CD4-positive, CD25-positive, alpha-beta regulatory T cell (primary cell): ENCODE data around the gene NAT10. TPM values are rescaled to one million over a fixed set of nuclear protein-coding genes. Genes with fewer than 3 reads are reported as not detected.
A peak's percentile ranks its signal among the peaks of the same experiment; 100 is the strongest.
"Not testable (repeated sequence)": the region's sequence is repeated elsewhere in the genome, so short reads cannot be mapped to it uniquely, and the experiment has no call there.

Experiments used
- ATAC-seq, 2 donors: fragments of 150-1000 bp; cut with Tn5 transposase; one replicate each; pipeline ENCODE4 v1.10.0; 2021; ENCODE audit warnings: low read depth in 2 of 2, moderate number of reproducible peaks in 2 of 2, moderate library complexity in 1 of 2
- DNase-seq, 3 donors: peaks; one replicate each; pipeline versions ENCODE4 v3.0.0 to v3.0.0-alpha.2; 2012 to 2022; ENCODE audit warnings: mixed read lengths in 1 of 3
- H3K27ac ChIP-seq: one replicate; pipeline ENCODE4 v1.7.0; 2013; ENCODE audit warnings: mild to moderate bottlenecking, low read length; ENCODE audit not compliant: insufficient read depth, poor library complexity, severe bottlenecking
- H3K27me3 ChIP-seq: one replicate; pipeline ENCODE4 v1.7.0; 2013; ENCODE audit warnings: low read length; ENCODE audit not compliant: control insufficient read depth, insufficient read depth
- H3K36me3 ChIP-seq: one replicate; pipeline ENCODE4 v1.7.0; 2013; ENCODE audit warnings: mild to moderate bottlenecking, low read length, moderate library complexity; ENCODE audit not compliant: control insufficient read depth, insufficient read depth
- H3K4me1 ChIP-seq: 2 replicates; pipeline ENCODE4 v1.7.0; 2013; ENCODE audit warnings: mild to moderate bottlenecking, low read length; ENCODE audit not compliant: insufficient read depth, control insufficient read depth, poor library complexity, severe bottlenecking
- H3K4me3 ChIP-seq: one replicate; pipeline ENCODE4 v1.7.0; 2013; ENCODE audit warnings: low read depth, mild to moderate bottlenecking, low read length, moderate library complexity
- H3K9me3 ChIP-seq, 2 experiments: 1 replicate in 1 of 2; 2 replicates in 1 of 2; pipeline ENCODE4 v1.7.0; 2013; ENCODE audit warnings: low read length in 2 of 2, mild to moderate bottlenecking in 1 of 2, moderate library complexity in 1 of 2; ENCODE audit not compliant: control insufficient read depth in 2 of 2
- H3K27ac Mint-ChIP-seq, 3 donors: one replicate each; pipeline ENCODE4 v1.8.0; 2020 to 2022; ENCODE audit warnings: mild to moderate bottlenecking in 3 of 3, mixed read lengths in 3 of 3, moderate library complexity in 2 of 3
- H3K27me3 Mint-ChIP-seq: one replicate; pipeline ENCODE4 v1.8.0; 2022; ENCODE audit warnings: mild to moderate bottlenecking, mixed read lengths
- H3K36me3 Mint-ChIP-seq: one replicate; pipeline ENCODE4 v1.8.0; 2020; ENCODE audit warnings: mixed read lengths
- H3K4me1 Mint-ChIP-seq, 4 donors: one replicate each; pipeline ENCODE4 v1.8.0; 2020 to 2022; ENCODE audit warnings: mixed read lengths in 4 of 4, mild to moderate bottlenecking in 1 of 4
- H3K4me3 Mint-ChIP-seq, 4 donors: one replicate each; pipeline ENCODE4 v1.8.0; 2020 to 2022; ENCODE audit warnings: mild to moderate bottlenecking in 4 of 4, mixed read lengths in 4 of 4, moderate library complexity in 3 of 4
- H3K9me3 Mint-ChIP-seq, 7 donors: one replicate each; pipeline ENCODE4 v1.8.0; 2020 to 2022; ENCODE audit warnings: mixed read lengths in 7 of 7, mild to moderate bottlenecking in 3 of 7, moderate library complexity in 2 of 7
- polyA plus RNA-seq, 4 donors: library from polyadenylated mRNA; unstranded; fragments of 300-500 nt; fragmentation: Illumina TruSeq; gene quantifications; one replicate each; pipeline ENCODE4 v1.2.3, GENCODE V29; 2021
- total RNA-seq: library from RNA; stranded (reverse); gene quantifications from one replicate; pipeline ENCODE4 v1.2.3, GENCODE V29; 2022

NAT10 gene
- 48.8 TPM for total RNA-seq
- polyA plus RNA-seq = 10 to 100 TPM; 24.8 to 42.2 (median 32.3) TPM

DNA sequence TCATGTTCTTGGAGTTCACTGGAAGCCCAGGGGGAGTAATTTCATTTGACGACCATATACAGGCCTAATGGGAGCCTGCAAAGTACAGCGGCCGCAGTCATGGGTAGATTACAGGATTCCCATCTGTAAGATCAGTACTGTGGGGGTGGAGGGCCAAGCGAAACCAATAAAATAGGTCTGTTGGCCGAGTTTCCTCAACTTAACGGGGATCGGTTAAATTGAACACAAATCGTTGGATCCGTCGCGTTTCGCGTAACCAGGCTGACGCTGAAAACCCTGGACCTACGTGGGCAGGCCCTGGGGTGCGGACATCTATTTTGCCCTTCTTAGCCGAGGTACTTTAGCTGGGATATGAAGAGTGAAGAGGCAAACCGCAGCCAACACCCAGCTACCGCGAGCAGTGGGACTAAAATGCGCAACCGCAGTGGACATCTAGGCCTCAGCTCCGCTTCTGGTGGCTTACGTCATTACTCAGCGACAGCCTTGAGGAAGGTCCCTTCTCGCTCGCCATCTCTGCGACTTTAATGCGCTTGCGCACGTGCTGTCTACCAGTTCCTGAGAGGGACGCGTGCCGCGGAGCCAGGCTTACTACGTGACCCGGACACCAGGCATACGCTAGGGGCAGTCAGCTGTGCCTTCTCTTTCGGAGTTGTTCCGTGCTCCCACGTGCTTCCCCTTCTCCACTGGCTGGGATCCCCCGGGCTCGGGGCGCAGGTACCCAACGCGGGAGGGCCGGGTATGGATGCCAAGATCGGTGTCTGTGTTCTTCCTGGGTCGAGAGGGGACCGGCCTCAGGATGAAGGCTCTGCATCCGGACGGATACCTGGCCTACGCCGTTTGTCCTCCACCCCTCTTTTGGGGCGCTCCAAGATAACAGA lies at the start of gene NAT10:
Gene NAT10 (plus strand): TSS at position 551 of the 878 bp plus-strand sequence. CDS start 2,597 bp downstream, outside the sequence.
- Histone ChIP-seq H3K4me1 (peaks cover 32% of the 10 kb centered on the region), H3K9me3 (no peaks in the 10 kb centered on the region), H3K4me3 (peak within 1 kb of the TSS; percentile 90), H3K36me3 (peaks cover 29% of the 10 kb centered on the region), H3K27ac (peak within 1 kb of the TSS; percentile 92), H3K27me3 (no peaks in the 10 kb centered on the region)
- DNase-seq (peak; percentile 98 to 99 (median 98)), ATAC-seq (peak; percentile 93 to 94)
- peaks cover 8% of the 10 kb centered on the region for H3K36me3 Mint-ChIP-seq
- H3K4me1 Mint-ChIP-seq = peaks cover 28 to 60% (median 34%) of the 10 kb centered on the region in 4 donors
- peaks cover 6% of the 10 kb centered on the region for H3K27me3 Mint-ChIP-seq
- H3K4me3 Mint-ChIP-seq = peak within 1 kb of the TSS; percentile 93 to 98 (median 96)
- H3K27ac Mint-ChIP-seq = peak within 1 kb of the TSS; percentile 99 to 100 (median 99)
- H3K9me3 Mint-ChIP-seq = no peaks in the 10 kb centered on the region

DNA sequence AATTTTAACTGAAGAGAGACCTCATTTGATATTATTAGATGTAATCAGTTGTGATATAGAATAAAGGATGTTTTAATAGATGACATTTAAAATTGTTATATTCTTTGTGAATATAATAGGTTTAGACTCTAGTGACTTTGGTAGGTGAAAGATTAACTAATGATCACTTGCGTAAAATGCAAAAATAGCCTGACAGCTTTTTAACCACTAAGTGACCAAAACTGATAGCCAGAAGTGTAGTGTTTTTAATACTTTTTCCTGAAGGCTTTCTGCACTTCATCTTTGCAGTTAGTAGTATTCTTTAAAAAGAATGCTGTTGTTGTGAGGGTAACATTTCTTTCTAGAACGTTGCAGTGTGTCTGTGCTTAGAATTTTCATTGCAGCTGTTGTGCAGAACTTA lies 48.8 kb upstream of the NAT10 start:
- Histone ChIP-seq H3K9me3 (no peaks in the 10 kb centered on the region), H3K27me3 (no peaks in the 10 kb centered on the region), H3K4me3 (peak overlapping the region; percentile 63), H3K4me1 (peaks cover 80% of the 10 kb centered on the region), H3K27ac (no peak overlapping the region), H3K36me3 (peaks cover 7% of the 10 kb centered on the region)
- Mint-ChIP-seq H3K4me3 (peak overlapping the region; percentile 57 to 83 (median 62)), H3K9me3 (peaks cover 0 to 1% (median 0%) of the 10 kb centered on the region in 7 donors), H3K27ac (no peak overlapping the region), H3K4me1 (peaks cover 27 to 69% (median 49%) of the 10 kb centered on the region in 4 donors), H3K27me3 (peaks cover 7% of the 10 kb centered on the region), H3K36me3 (peaks cover 19% of the 10 kb centered on the region)
- ATAC-seq (no peak), DNase-seq (no peak)

- peak overlapping the region; percentile 51 to 68 (median 66) for H3K27ac Mint-ChIP-seq
Measured at GRCh38 chr11:34063061-34063795, 42.2 kb upstream of the NAT10 start.

DNA sequence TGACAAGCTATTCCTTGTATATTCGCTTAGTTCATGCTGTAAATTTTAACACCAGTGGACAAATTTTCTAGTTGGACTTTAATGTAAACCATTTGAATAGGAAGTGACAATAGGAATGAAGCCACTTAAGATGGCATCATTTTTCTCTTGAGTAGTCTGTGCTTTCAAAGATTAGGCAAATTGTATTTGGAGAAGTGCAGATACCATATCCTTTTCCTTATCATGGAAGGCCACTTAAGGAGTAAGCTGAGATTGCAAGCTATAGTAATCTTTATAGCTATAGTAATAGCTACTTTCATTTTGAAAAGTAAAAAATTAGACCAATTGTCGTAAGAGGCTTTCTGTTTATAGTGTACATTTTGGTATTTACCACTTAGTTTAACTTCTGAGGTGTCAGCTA lies 41.1 kb upstream of the NAT10 start:
- H3K4me3 Mint-ChIP-seq = peak overlapping the region in 1 of 4 donors; percentile 8

More at GRCh38 chr11:34063061-34063795, 42.2 kb upstream of the NAT10 start:
- peaks cover 21% of the 10 kb centered on the region for H3K36me3 ChIP-seq
- peaks cover 37% of the 10 kb centered on the region for H3K36me3 Mint-ChIP-seq
- no peak overlapping the region for H3K27ac ChIP-seq
- no peaks in the 10 kb centered on the region for H3K27me3 ChIP-seq
- peaks cover 54% of the 10 kb centered on the region for H3K4me1 ChIP-seq
- peak overlapping the region; percentile 15 for H3K4me3 ChIP-seq
- H3K4me3 Mint-ChIP-seq = peak overlapping the region in 2 of 4 donors; percentile 4 to 42
- peaks cover 43 to 81% (median 63%) of the 10 kb centered on the region in 4 donors for H3K4me1 Mint-ChIP-seq
- ATAC-seq (no peak), DNase-seq (no peak)
- H3K9me3 Mint-ChIP-seq = no peaks in the 10 kb centered on the region
- no peaks in the 10 kb centered on the region for H3K9me3 ChIP-seq
- peaks cover 4% of the 10 kb centered on the region for H3K27me3 Mint-ChIP-seq

DNA sequence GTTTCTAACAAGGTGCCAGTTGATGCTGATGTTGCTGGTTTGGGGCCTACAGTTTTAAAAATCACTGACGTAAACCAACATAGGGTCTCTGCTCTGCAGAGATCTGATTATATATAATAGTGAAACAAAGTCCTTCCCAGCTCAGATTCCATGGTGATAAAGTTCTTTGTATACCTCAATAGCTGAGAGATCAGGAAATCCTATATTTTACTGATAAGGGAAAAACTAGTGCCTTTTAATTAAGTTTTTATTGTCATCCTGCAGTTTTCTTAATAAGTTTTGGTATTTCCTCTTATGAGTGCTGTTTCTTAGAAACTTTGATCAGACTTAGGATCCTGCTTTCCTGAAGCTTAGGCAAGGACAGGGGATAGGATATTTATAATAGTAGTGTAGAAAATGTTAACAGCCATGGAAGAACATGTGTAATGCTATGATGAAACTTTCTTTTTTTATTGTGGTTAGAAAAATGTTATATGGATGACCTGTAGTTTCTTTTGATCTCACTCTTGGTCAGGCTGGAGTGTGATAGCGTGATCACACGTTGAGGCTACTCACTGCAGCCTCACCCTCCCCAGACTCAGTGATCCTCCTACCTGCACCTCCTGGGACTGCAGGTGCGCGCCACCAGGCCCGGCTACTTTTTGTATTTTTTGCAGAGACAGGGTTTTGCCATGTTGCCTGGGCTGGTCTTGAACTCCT lies 39.8 kb upstream of the NAT10 start:
- ATAC-seq (peak in 1 of 2 donors; percentile 43), DNase-seq (no peak)
- H3K27ac Mint-ChIP-seq = peak overlapping the region in 2 of 3 donors; percentile 28 to 51
- no peaks in the 10 kb centered on the region for H3K9me3 Mint-ChIP-seq
- H3K4me1 Mint-ChIP-seq = peaks cover 33 to 74% (median 60%) of the 10 kb centered on the region in 4 donors
- no peaks in the 10 kb centered on the region for H3K9me3 ChIP-seq
- peak overlapping the region; percentile 24 for H3K4me3 ChIP-seq
- H3K27me3 ChIP-seq = no peaks in the 10 kb centered on the region
- H3K4me3 Mint-ChIP-seq = peak overlapping the region in 2 of 4 donors; percentile 4 to 40
- peaks cover 15% of the 10 kb centered on the region for H3K36me3 ChIP-seq
- H3K27me3 Mint-ChIP-seq = peaks cover 4% of the 10 kb centered on the region
- no peak overlapping the region for H3K27ac ChIP-seq
- peaks cover 29% of the 10 kb centered on the region for H3K36me3 Mint-ChIP-seq
- H3K4me1 ChIP-seq = peaks cover 31% of the 10 kb centered on the region

More for the DNA sequence above, 41.1 kb upstream of the NAT10 start:
- no peaks in the 10 kb centered on the region for H3K9me3 ChIP-seq
- no peaks in the 10 kb centered on the region for H3K27me3 ChIP-seq
- H3K36me3 ChIP-seq = peaks cover 18% of the 10 kb centered on the region
- H3K27me3 Mint-ChIP-seq = peaks cover 4% of the 10 kb centered on the region
- ATAC-seq (no peak), DNase-seq (no peak)
- H3K4me3 ChIP-seq = no peak overlapping the region
- H3K36me3 Mint-ChIP-seq = peaks cover 32% of the 10 kb centered on the region
- peak overlapping the region; percentile 35 for H3K27ac ChIP-seq
- peak overlapping the region in 1 of 3 donors; percentile 36 for H3K27ac Mint-ChIP-seq
- H3K9me3 Mint-ChIP-seq = no peaks in the 10 kb centered on the region
- H3K4me1 ChIP-seq = peaks cover 44% of the 10 kb centered on the region
- peaks cover 38 to 76% (median 58%) of the 10 kb centered on the region in 4 donors for H3K4me1 Mint-ChIP-seq

GRCh38 chr11:34066766-34067165 lies 38.7 kb upstream of the NAT10 start:
- peak overlapping the region in 2 of 4 donors; percentile 11 to 31 for H3K4me3 Mint-ChIP-seq
- H3K9me3 Mint-ChIP-seq, H3K27ac ChIP-seq, H3K27me3 Mint-ChIP-seq, H3K4me3 ChIP-seq, DNase-seq, H3K9me3 ChIP-seq, ATAC-seq, H3K27me3 ChIP-seq: not testable (repeated sequence)
- peaks cover 33 to 79% (median 64%) of the 10 kb centered on the region in 4 donors for H3K4me1 Mint-ChIP-seq
- H3K36me3 ChIP-seq = peaks cover 17% of the 10 kb centered on the region
- H3K4me1 ChIP-seq = peaks cover 25% of the 10 kb centered on the region
- peak overlapping the region in 1 of 3 donors; percentile 84 for H3K27ac Mint-ChIP-seq
- peaks cover 29% of the 10 kb centered on the region for H3K36me3 Mint-ChIP-seq
